Activated CD8-positive, alpha-beta T cell treated with anti-CD3 and anti-CD28 coated beads, Interleukin-2, amount 10 ng/mL, durations not matched to agents 7 days and 5 days (primary cell): ENCODE data around the gene PDE9A. TPM values are rescaled to one million over a fixed set of nuclear protein-coding genes. Genes with fewer than 3 reads are reported as not detected.

ENCODE experiments used
- ATAC-seq: fragments of 150-1000 bp; cut with Tn5 transposase; one replicate; pipeline ENCODE4 v1.10.0; 2021; ENCODE audit warnings: moderate library complexity
- CTCF ChIA-PET: fragments of 350-600 bp; sonication (Branson Sonifier 250); formaldehyde crosslinking; loops from one replicate; lab custom pipeline; 2021; ENCODE audit warnings: antibody characterized with exemption; lab: Charles Lee
- POLR2A ChIA-PET: fragments of 350-600 bp; sonication (Branson Sonifier 250); formaldehyde crosslinking; loops from one replicate; lab custom pipeline; 2021; ENCODE audit warnings: antibody characterized with exemption; lab: Charles Lee
- DNase-seq: peaks from one replicate; pipeline ENCODE4 v3.0.0-alpha.2; 2020
- H3K27ac Mint-ChIP-seq: one replicate; pipeline ENCODE4 v1.8.0; 2021; ENCODE audit warnings: mild to moderate bottlenecking, mixed read lengths
- H3K27me3 Mint-ChIP-seq: one replicate; pipeline ENCODE4 v1.8.0; 2021; ENCODE audit warnings: low read depth, mixed read lengths
- H3K36me3 Mint-ChIP-seq: one replicate; pipeline ENCODE4 v1.8.0; 2021; ENCODE audit warnings: low read depth, mixed read lengths
- H3K4me1 Mint-ChIP-seq: one replicate; pipeline ENCODE4 v1.8.0; 2021; ENCODE audit warnings: low read depth, mixed read lengths
- H3K4me3 Mint-ChIP-seq: one replicate; pipeline ENCODE4 v1.8.0; 2021; ENCODE audit warnings: mild to moderate bottlenecking, mixed read lengths
- H3K9me3 Mint-ChIP-seq: one replicate; pipeline ENCODE4 v1.8.0; 2022; ENCODE audit warnings: mixed read lengths; ENCODE audit not compliant: insufficient read depth
- total RNA-seq, 2 experiments: library from RNA; stranded (reverse); gene quantifications; one replicate each; pipeline ENCODE4 v1.2.3, GENCODE V29; 2021

The PDE9A gene
- total RNA-seq, 2 experiments from 2014 or later = 8.3 to 10.8 TPM

DNA sequence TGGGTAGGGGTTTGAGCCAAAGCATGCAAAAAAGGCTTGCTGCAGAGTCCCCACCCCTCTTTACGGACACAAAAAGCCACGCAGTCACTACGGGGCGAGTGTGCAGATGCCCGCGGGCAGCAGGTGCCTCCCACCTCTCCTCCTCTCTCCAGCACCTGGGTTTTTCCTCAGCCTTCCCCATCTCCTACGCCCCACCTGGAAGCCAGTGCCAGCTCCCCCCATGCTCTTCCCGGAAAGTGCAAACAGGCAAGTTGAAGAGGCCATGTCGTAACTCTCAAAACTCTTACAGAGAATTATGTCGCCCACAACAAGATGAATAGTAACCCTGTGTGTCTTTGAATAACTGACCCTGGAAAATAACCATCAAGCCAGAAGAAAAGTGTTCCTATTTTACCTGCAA is 82.5 kb downstream of the PDE9A start:
- POLR2A ChIA-PET = no interaction called here
- peaks cover 72% of the 10 kb centered on the region for H3K4me1 Mint-ChIP-seq
- no peaks in the 10 kb centered on the region for H3K9me3 Mint-ChIP-seq
- no peak for ATAC-seq
- CTCF ChIA-PET = interaction anchor here (2.3 to 3.0 kb wide), 2 partner anchors 11 to 144 kb away, joined by 11 to 12 read pairs; no protein-coding TSS in a partner anchor
- peaks cover 22% of the 10 kb centered on the region for H3K36me3 Mint-ChIP-seq
- peak overlapping the region; percentile 54 for H3K27ac Mint-ChIP-seq
- no peak for DNase-seq
- no peaks in the 10 kb centered on the region for H3K27me3 Mint-ChIP-seq
- no peak overlapping the region for H3K4me3 Mint-ChIP-seq

GRCh38 chr21:42736646-42737350 is 83.4 kb downstream of the PDE9A start:
- POLR2A ChIA-PET = interaction anchor here (2.1 kb wide), 1 partner anchor 52 kb away, joined by 13 read pairs; no protein-coding TSS in a partner anchor

DNA sequence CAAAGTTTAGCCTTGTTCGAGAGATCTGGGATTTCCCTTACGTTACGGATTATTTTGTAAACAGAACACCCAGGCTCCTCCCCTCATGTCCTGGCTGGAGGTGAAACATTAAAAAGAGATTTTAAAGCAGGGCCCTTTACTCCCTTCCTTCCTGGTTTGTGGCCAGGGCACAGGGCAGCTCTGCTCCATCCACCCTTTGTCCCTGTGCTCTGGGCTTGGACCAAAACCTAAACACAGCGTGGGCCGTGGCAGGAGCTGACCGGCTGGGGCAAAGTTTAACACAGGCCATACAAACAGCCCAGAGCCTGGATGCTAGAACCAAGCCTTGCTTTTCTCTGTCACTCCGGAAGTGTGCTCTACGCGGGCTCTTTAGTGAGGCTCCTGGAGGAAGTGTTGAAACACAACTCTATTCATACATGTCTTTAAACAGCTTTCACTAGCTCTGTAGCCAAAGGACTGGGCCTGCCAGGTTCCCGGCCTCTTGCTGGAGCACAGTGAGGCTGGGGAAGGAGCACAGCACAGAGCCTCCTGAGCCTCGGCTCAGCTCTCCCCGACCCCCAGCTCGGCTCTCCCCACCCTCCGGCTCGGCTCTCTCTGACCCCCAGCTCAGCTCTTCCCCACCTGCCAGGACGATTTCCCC is 84.7 kb downstream of the PDE9A start:
- DNase-seq (peak; percentile 55), ATAC-seq (peak; percentile 82)
- peaks cover 20% of the 10 kb centered on the region for H3K36me3 Mint-ChIP-seq
- peak overlapping the region; percentile 57 for H3K4me3 Mint-ChIP-seq
- ChIA-PET CTCF (interaction anchor here (1.3 to 1.9 kb wide), 3 partner anchors 8 to 144 kb away, joined by 3 to 11 read pairs (median 3); no protein-coding TSS in a partner anchor), POLR2A (interaction anchor here (1.0 to 2.1 kb wide), 3 partner anchors 9 to 504 kb away, joined by 4 to 14 read pairs (median 13); no protein-coding TSS in a partner anchor)
- no peaks in the 10 kb centered on the region for H3K9me3 Mint-ChIP-seq
- H3K27me3 Mint-ChIP-seq = no peaks in the 10 kb centered on the region
- H3K27ac Mint-ChIP-seq = peak overlapping the region; percentile 98
- H3K4me1 Mint-ChIP-seq = peaks cover 59% of the 10 kb centered on the region

More at GRCh38 chr21:42736646-42737350, 83.4 kb downstream of the PDE9A start:
- peaks cover 67% of the 10 kb centered on the region for H3K4me1 Mint-ChIP-seq
- ATAC-seq (no peak), DNase-seq (no peak)
- H3K36me3 Mint-ChIP-seq = peaks cover 22% of the 10 kb centered on the region
- H3K4me3 Mint-ChIP-seq = no peak overlapping the region
- no peaks in the 10 kb centered on the region for H3K27me3 Mint-ChIP-seq
- H3K9me3 Mint-ChIP-seq = no peaks in the 10 kb centered on the region
- CTCF ChIA-PET = interaction anchor here (1.1 to 3.0 kb wide), 4 partner anchors 10 to 143 kb away, joined by 3 to 12 read pairs (median 7); no protein-coding TSS in a partner anchor
- H3K27ac Mint-ChIP-seq = peak overlapping the region; percentile 98

GRCh38 chr21:42739061-42739931 is 85.9 kb downstream of the PDE9A start:
- ChIA-PET POLR2A (interaction anchor here (1.9 to 2.1 kb wide), 2 partner anchors 8 to 55 kb away, joined by 13 to 14 read pairs; no protein-coding TSS in a partner anchor), CTCF (interaction anchor here (1.5 to 1.9 kb wide), 2 partner anchors 7 to 79 kb away, joined by 3 to 11 read pairs; no protein-coding TSS in a partner anchor)
- peaks cover 47% of the 10 kb centered on the region for H3K4me1 Mint-ChIP-seq
- no peak for ATAC-seq
- peaks cover 9% of the 10 kb centered on the region for H3K36me3 Mint-ChIP-seq
- peak overlapping the region; percentile 98 for H3K27ac Mint-ChIP-seq
- no peak for DNase-seq
- H3K9me3 Mint-ChIP-seq = no peaks in the 10 kb centered on the region
- H3K4me3 Mint-ChIP-seq = no peak overlapping the region
- H3K27me3 Mint-ChIP-seq = no peaks in the 10 kb centered on the region

- no peak overlapping the region for H3K27ac Mint-ChIP-seq
- no peaks in the 10 kb centered on the region for H3K27me3 Mint-ChIP-seq
- no peaks in the 10 kb centered on the region for H3K9me3 Mint-ChIP-seq
- DNase-seq (no peak), ATAC-seq (no peak)
- peaks cover 40% of the 10 kb centered on the region for H3K4me1 Mint-ChIP-seq
- peaks cover 6% of the 10 kb centered on the region for H3K36me3 Mint-ChIP-seq
- H3K4me3 Mint-ChIP-seq = no peak overlapping the region
- ChIA-PET POLR2A (no interaction called here), CTCF (no interaction called here)
Observed at GRCh38 chr21:42740405-42740909, 87.0 kb downstream of the PDE9A start.

- peaks cover 37% of the 10 kb centered on the region for H3K4me1 Mint-ChIP-seq
- H3K27me3 Mint-ChIP-seq = no peaks in the 10 kb centered on the region
- DNase-seq = no peak
- peaks cover 4% of the 10 kb centered on the region for H3K36me3 Mint-ChIP-seq
- ATAC-seq = no peak
- no peak overlapping the region for H3K27ac Mint-ChIP-seq
- H3K4me3 Mint-ChIP-seq = no peak overlapping the region
- POLR2A ChIA-PET = no interaction called here
- no peaks in the 10 kb centered on the region for H3K9me3 Mint-ChIP-seq
- CTCF ChIA-PET = no interaction called here
Observed at GRCh38 chr21:42741066-42741465, 87.6 kb downstream of the PDE9A start.

DNA sequence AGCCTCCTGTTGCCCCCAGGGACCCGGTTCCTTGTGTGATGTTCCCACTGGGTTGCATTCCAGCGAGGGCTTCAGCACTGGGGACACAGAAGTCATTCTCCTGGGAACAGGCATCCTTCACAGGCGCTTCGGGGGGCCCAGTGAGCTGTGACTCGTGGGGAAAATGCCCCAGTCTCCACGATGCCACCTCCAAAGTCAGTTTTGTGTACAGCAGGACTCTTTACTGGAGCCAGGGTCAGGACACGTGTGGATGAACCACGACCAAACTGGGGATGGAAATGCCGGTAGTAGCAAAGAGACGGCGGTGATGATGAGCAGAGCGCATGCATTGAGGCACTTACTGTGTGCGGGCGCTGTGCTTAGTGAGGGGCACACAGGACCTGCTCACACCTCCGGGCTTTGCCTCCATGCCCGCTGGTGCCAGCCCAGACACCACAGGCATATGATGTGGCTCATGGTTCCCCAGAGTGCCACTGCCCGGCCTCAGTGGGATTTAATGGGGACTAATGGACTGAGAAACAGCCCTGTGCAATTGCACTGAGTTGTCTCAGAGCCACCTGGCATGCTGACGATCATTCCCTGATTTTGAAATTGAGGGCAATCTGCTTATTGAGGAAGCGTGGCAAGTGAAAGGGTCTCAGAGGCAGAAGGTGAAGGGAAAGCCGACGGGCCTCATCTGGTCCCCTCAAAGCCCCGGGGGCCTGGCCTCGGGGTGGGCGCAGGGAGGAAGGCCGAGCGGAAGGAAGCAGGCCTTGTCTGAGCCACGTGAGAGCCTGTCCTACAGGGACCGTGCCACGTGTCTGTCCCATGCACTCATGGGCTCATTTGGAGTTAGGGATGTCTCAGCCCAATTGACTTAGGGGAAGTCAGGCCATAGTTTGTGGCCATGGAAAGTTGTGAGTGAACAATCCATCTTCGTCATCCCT is 91.4 kb downstream of the PDE9A start:
- H3K27ac Mint-ChIP-seq = no peak overlapping the region
- no peaks in the 10 kb centered on the region for H3K36me3 Mint-ChIP-seq
- ChIA-PET POLR2A (interaction anchor here (2.9 kb wide), 1 partner anchor 10 kb away, joined by 12 read pairs; no protein-coding TSS in a partner anchor), CTCF (no interaction called here)
- no peak overlapping the region for H3K4me3 Mint-ChIP-seq
- no peaks in the 10 kb centered on the region for H3K9me3 Mint-ChIP-seq
- ATAC-seq (no peak), DNase-seq (no peak)
- H3K27me3 Mint-ChIP-seq = no peaks in the 10 kb centered on the region
- H3K4me1 Mint-ChIP-seq = peaks cover 35% of the 10 kb centered on the region

DNA sequence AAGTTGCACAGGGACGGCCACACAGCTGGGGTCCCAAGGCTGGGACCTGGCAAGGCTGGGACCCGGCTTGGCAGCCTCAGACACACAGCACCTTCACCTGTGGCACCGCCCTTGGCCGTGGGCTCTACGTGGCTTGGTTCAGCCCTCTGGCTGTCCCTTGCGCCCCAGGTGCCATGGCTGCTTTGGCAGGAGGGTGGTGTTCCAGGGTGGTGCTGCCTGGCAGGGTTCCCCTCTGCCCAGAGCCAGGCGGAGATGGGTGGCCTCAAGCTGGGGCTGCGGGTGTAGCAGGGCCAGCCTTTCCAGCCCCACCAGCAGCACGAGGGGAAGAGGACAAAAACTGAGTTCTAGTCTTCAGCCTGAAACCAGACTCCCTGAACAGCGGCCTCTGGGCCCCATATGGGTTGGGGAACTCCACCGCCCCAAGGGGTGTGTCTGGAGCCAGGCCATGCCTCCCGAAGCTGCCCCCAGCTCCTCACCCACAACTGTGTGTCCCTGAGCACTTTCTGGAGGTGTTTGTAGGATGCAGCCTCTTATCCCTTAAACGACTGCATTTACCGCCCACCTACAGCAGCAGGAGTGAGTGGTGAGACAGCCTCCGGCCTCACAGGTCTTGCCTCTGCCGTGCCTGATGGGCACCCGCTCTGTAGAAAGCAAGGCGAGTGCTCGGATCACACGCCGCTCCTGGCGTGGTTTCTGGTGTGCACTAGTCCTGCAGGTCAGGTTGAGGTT is 92.3 kb downstream of the PDE9A start:
- no peaks in the 10 kb centered on the region for H3K9me3 Mint-ChIP-seq
- ATAC-seq (peak; percentile 18), DNase-seq (peak; percentile 25)
- H3K27ac Mint-ChIP-seq = peak overlapping the region; percentile 98
- CTCF ChIA-PET = interaction anchor here (1.7 to 2.3 kb wide), 3 partner anchors 8 to 152 kb away, joined by 5 to 12 read pairs (median 11); no protein-coding TSS in a partner anchor
- H3K4me1 Mint-ChIP-seq = peaks cover 35% of the 10 kb centered on the region
- H3K4me3 Mint-ChIP-seq = peak overlapping the region; percentile 70
- no peaks in the 10 kb centered on the region for H3K36me3 Mint-ChIP-seq
- POLR2A ChIA-PET = interaction anchor here (0.5 to 2.9 kb wide), 5 partner anchors 8 to 148 kb away, joined by 3 to 14 read pairs (median 6); partner anchors contain the start of gene NDUFV3
- H3K27me3 Mint-ChIP-seq = no peaks in the 10 kb centered on the region

DNA sequence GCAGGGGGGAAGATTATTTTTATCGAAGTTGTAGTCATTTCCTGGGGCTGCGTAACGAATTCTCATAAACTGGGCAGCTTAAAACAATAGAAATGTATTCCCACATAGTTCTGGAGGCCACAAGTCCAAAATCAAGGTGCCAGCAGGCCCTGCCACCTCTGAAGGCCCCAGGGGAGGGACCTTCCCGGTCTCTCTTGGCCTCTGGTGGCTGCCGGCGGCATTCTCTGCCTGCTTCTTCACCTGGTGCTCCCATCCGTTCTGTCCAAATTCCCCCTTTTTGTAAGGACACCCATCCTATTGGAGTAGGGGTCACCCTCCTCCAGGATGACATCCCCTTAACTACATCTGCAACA is 92.8 kb downstream of the PDE9A start:
- Mint-ChIP-seq H3K27me3 (no peaks in the 10 kb centered on the region), H3K4me1 (peaks cover 35% of the 10 kb centered on the region), H3K4me3 (peak overlapping the region; percentile 70), H3K27ac (peak overlapping the region; percentile 98), H3K9me3 (no peaks in the 10 kb centered on the region), H3K36me3 (no peaks in the 10 kb centered on the region)
- POLR2A ChIA-PET = interaction anchor here (1.4 to 2.9 kb wide), 5 partner anchors 8 to 64 kb away, joined by 3 to 14 read pairs (median 7); no protein-coding TSS in a partner anchor
- CTCF ChIA-PET = interaction anchor here (1.7 to 2.3 kb wide), 4 partner anchors 8 to 153 kb away, joined by 5 to 12 read pairs (median 10); partner anchors contain the start of gene PDE9A
- DNase-seq = no peak
- ATAC-seq = peak; percentile 17
